ENCODE measurements around the gene PTPN18. TPM values are rescaled to one million over a fixed set of nuclear protein-coding genes. Genes with fewer than 3 reads are reported as not detected.
A peak's percentile ranks its signal among the peaks of the same experiment; 100 is the strongest.

The PTPN18 gene
- total and polyA plus RNA-seq, 2 of the 4 experiments (the other 2 are of a cell fraction), result 9.7 to 15.5 TPM

- TF ChIP-seq CHD1 (IDR thresholded peaks at IDR 0.05; ENCODE audit: low read depth, low read length), result no peak
- TF ChIP-seq FOS (IDR thresholded peaks at IDR 0.05; ENCODE audit: low read depth, low read length), result no peak
Observed at GRCh38 chr2:130374587-130375290, 18.9 kb downstream of the PTPN18 start (continued).

- Histone ChIP-seq H3K9me3 (ENCODE audit: control insufficient read depth, insufficient read depth, low read length) (no peaks in the 10 kb centered on the region), H3K27me3 (ENCODE audit: control insufficient read depth, insufficient read depth, low read length) (no peaks in the 10 kb centered on the region), H2AK5ac (ENCODE audit: low read depth, low read length) (peak overlapping the region; percentile 27; the same call in 1 of the 2 replicates), H2AFZ (replicated peaks; ENCODE audit: low read length, poor library complexity) (peak overlapping the region; percentile 47), H2BK120ac (ENCODE audit: low read depth, low read length) (no peak overlapping the region), H3K4me3 (ENCODE audit: insufficient read depth, low read depth, low read length) (no peak overlapping the region), H3K27ac (ENCODE audit: insufficient read depth, low read length) (no peak overlapping the region), H3K4ac (ENCODE audit: low read depth, low read length) (no peak overlapping the region), H3K23ac (ENCODE audit: low read depth, low read length) (no peak overlapping the region), H3K56ac (ENCODE audit: extremely low read depth, insufficient read depth, low read length) (no peak overlapping the region), H3K14ac (replicated peaks; ENCODE audit: low read depth, low read length) (no peak overlapping the region), H3K79me1 (ENCODE audit: low read depth in 1 of 2, low read length in 2 of 2) (peaks cover 41 to 91% of the 10 kb centered on the region in 2 experiments), H3K4me1 (ENCODE audit: control insufficient read depth, insufficient read depth, low read length) (peaks cover 12% of the 10 kb centered on the region; the same call in 1 of the 2 replicates), H2AK9ac (replicated peaks; ENCODE audit: low read depth, low read length, poor library complexity) (no peak overlapping the region), H3K9me1 (ENCODE audit: insufficient read depth, low read length) (peaks cover 29% of the 10 kb centered on the region), H4K20me1 (ENCODE audit: insufficient read depth, low read length) (peaks cover 3% of the 10 kb centered on the region), H2BK5ac (ENCODE audit: low read depth, low read length, poor library complexity, severe bottlenecking) (no peak overlapping the region), H4K5ac (ENCODE audit: low read depth, low read length) (no peak overlapping the region), H3K4me2 (ENCODE audit: low read depth, low read length) (0 out of 2 replicates have a peak overlapping the region, but pooled peaks have one; percentile 19), H3K9ac (ENCODE audit: low read depth, low read length) (no peak overlapping the region), H2BK20ac (ENCODE audit: low read depth, low read length) (no peak overlapping the region), H2BK15ac (ENCODE audit: low read depth, low read length) (no peak overlapping the region), H4K8ac (ENCODE audit: low read depth in 2 of 2, low read length in 2 of 2) (no peak overlapping the region), H3K18ac (ENCODE audit: low read depth, low read length) (no peak overlapping the region), H3K36me3 (ENCODE audit: control insufficient read depth, insufficient read depth, low read length) (peaks cover 11% of the 10 kb centered on the region), H4K91ac (ENCODE audit: insufficient read depth, low read depth, low read length) (no peak overlapping the region)
- CTCF ChIA-PET, result interaction anchor here (1.0 kb wide), 1 partner anchor 15 kb away, joined by 3 read pairs; no protein-coding TSS in a partner anchor
- dilution Hi-C loops (cut with HindIII; ENCODE audit: low sequenced_read_pairs, unreplicated experiment) (no loop called here), intact Hi-C loops (cut with micrococcal nuclease) (no loop called here), in situ Hi-C loops (cut with MboI; ENCODE audit: low sequenced_read_pairs) (no loop called here)
- no peak for ATAC-seq (ENCODE audit: low read depth)
- POLR2A ChIA-PET (ENCODE audit: unreplicated experiment), result interaction anchor here (1.2 kb wide), 1 partner anchor 34 kb away, joined by 4 read pairs; a partner anchor contains a TSS
- no peak for DNase-seq
- BruUV-seq (replicated peaks), result no TSS peak
- WGBS, 2 experiments (ENCODE audit: extremely low coverage in 2 of 2, insufficient read length in 1 of 2), result 80% methylated on average over 2 of the region's 19 CpGs; no CpG with 5 or more reads in 1 of the 2 experiments
- TF ChIP-seq CEBPB (IDR thresholded peaks at IDR 0.05; ENCODE audit: low read depth, low read length), result peak; percentile 77
- TF ChIP-seq BHLHE40 (IDR thresholded peaks at IDR 0.05; ENCODE audit: low read depth, low read length), result no peak
Observed at GRCh38 chr2:130375291-130376266, 19.7 kb downstream of the PTPN18 start.

Measured in IMR-90 (cell line).